Loucy (cell line): ENCODE data around the gene TAS2R41.

Source experiments
- H2AFZ ChIP-seq: fragments of 200-600 bp; sonication (generic); 2 replicates; pipeline ENCODE4 v1.6.0; 2016; ENCODE audit warnings: antibody characterized with exemption, mild to moderate bottlenecking, low read length, moderate library complexity
- H3F3A ChIP-seq: fragments of 200-600 bp; 2 replicates; pipeline ENCODE4 v1.6.0; 2016; ENCODE audit warnings: antibody characterized with exemption, low read depth, mild to moderate bottlenecking
- H3K27me3 ChIP-seq: fragments of 200-600 bp; sonication (generic); 2 replicates; pipeline ENCODE4 v1.6.1; 2014; ENCODE audit warnings: low read length, mild to moderate bottlenecking; ENCODE audit not compliant: insufficient read depth, poor library complexity, severe bottlenecking
- H3K36me3 ChIP-seq: fragments of 200-600 bp; sonication (generic); 2 replicates; pipeline ENCODE4 v1.6.1; 2016; ENCODE audit warnings: low read length; ENCODE audit not compliant: insufficient read depth
- H3K4me1 ChIP-seq: fragments of 200-600 bp; sonication (generic); 2 replicates; pipeline ENCODE4 v1.5.1; 2014; ENCODE audit warnings: low read length, mild to moderate bottlenecking; ENCODE audit not compliant: insufficient read depth, poor library complexity, severe bottlenecking
- H3K4me2 ChIP-seq: fragments of 200-600 bp; sonication (generic); 2 replicates; pipeline ENCODE4 v1.6.0; 2014; ENCODE audit warnings: antibody characterized with exemption, low read length, low read depth, mild to moderate bottlenecking; ENCODE audit not compliant: poor library complexity, severe bottlenecking
- H3K4me3 ChIP-seq: fragments of 200-600 bp; sonication (generic); 2 replicates; pipeline ENCODE4 v1.5.1; 2014; ENCODE audit warnings: low read length, mild to moderate bottlenecking, mixed read lengths; ENCODE audit not compliant: poor library complexity, severe bottlenecking
- H3K79me2 ChIP-seq: fragments of 200-600 bp; sonication (generic); 2 replicates; pipeline ENCODE4 v1.6.1; 2014; ENCODE audit warnings: low read length; ENCODE audit not compliant: insufficient read depth
- H3K9ac ChIP-seq: fragments of 200-600 bp; sonication (generic); 2 replicates; pipeline ENCODE4 v1.6.0; 2014; ENCODE audit warnings: mild to moderate bottlenecking, low read depth, low read length, moderate library complexity; ENCODE audit not compliant: poor library complexity, severe bottlenecking
- H3K9me2 ChIP-seq: fragments of 200-600 bp; sonication (generic); replicated peaks from 2 replicates; pipeline ENCODE4 v1.6.1; 2016; ENCODE audit warnings: low read depth, low read length, mixed read lengths
- H3K9me3 ChIP-seq: fragments of 200-600 bp; sonication (generic); 2 replicates; pipeline ENCODE4 v1.6.1; 2014; ENCODE audit warnings: mild to moderate bottlenecking, antibody characterized with exemption, low read length, low read depth; ENCODE audit not compliant: insufficient read depth
- H4K20me1 ChIP-seq: fragments of 200-600 bp; sonication (generic); 2 replicates; pipeline ENCODE4 v1.6.0; 2014; ENCODE audit warnings: antibody characterized with exemption, low read length, mild to moderate bottlenecking; ENCODE audit not compliant: insufficient read depth, poor library complexity, severe bottlenecking
- EZH2phosphoT487 ChIP-seq: fragments of 200-600 bp; IDR thresholded peaks from 2 replicates; pipeline ENCODE4 v1.6.1; 2018; ENCODE audit warnings: antibody characterized with exemption, mild to moderate bottlenecking, moderate library complexity, borderline replicate concordance
- TF ChIP-seq, protein P1 (sequence below): fragments of 200-600 bp; sonication (generic); conservative IDR thresholded peaks from 2 replicates; pipeline ENCODE4 v1.5.1; 2014; ENCODE audit warnings: mild to moderate bottlenecking, antibody characterized with exemption, low read length

Gene TAS2R41

DNA sequence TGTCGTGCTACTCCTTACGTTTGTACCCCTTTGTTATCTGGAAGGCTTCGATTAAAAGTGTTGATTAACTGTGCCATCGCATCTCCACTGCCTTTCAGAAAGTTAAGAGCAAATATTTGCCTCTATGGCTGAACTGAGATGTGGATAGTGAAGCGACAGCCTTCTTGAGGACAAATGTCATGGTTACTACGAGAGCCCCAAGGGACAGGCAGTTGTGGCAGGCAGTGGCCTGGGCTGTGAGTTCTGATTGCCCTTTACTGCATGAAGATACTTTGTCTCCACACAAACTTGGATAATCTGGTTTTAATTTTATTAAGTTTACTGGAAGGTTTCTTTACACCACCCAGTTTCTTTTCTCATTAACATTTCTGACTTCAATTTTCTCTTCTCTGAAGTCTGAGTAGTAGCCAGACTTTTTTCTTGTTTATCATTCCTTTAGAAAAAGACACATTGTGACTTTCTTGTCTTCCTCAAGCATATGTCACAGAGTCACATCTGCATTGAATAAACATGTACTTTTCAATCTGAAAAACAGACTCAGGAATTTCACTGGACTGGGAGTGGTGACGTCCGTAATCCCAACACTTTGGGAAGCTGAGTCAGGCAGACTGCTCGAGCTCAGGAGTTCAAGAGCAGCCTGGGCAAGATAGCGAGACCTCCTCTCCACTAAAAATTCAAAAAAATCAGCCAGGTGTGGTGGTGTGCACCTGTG, 1.5 kb downstream of the TAS2R41 start:
- Histone ChIP-seq H3K4me3 (no peak overlapping the region), H3F3A (no peaks in the 10 kb centered on the region), H4K20me1 (no peaks in the 10 kb centered on the region), H3K9ac (no peak overlapping the region), H3K9me3 (no peaks in the 10 kb centered on the region), H3K9me2 (no peaks in the 10 kb centered on the region), H3K27me3 (no peaks in the 10 kb centered on the region), H3K4me1 (peaks cover 8% of the 10 kb centered on the region), H3K36me3 (no peaks in the 10 kb centered on the region), H2AFZ (no peak overlapping the region), H3K79me2 (no peaks in the 10 kb centered on the region), H3K4me2 (no peak overlapping the region)
- no peak for TF ChIP-seq EZH2phosphoT487
- TF ChIP-seq, protein P1, sequence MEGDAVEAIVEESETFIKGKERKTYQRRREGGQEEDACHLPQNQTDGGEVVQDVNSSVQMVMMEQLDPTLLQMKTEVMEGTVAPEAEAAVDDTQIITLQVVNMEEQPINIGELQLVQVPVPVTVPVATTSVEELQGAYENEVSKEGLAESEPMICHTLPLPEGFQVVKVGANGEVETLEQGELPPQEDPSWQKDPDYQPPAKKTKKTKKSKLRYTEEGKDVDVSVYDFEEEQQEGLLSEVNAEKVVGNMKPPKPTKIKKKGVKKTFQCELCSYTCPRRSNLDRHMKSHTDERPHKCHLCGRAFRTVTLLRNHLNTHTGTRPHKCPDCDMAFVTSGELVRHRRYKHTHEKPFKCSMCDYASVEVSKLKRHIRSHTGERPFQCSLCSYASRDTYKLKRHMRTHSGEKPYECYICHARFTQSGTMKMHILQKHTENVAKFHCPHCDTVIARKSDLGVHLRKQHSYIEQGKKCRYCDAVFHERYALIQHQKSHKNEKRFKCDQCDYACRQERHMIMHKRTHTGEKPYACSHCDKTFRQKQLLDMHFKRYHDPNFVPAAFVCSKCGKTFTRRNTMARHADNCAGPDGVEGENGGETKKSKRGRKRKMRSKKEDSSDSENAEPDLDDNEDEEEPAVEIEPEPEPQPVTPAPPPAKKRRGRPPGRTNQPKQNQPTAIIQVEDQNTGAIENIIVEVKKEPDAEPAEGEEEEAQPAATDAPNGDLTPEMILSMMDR = no peak

DNA sequence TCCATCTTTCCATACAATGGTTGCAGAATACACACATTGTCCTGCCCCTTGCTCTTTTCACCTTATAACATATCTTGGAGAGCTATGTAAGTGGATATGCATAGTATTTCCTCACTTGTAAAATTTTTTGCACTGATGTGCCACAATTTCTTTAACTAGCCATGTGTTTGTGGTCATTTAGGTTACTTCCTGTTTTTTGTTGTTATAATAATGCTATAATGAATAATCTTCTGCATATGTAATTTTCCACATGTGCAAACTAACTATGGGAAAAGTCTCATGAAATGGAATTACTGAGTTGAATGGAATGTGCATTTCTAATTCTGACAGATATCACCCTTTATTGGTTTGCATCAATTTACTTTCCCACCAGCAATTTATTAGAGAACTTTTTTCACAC, 2.8 kb downstream of the TAS2R41 start:
- Histone ChIP-seq H3K9me2 (no peaks in the 10 kb centered on the region), H3K9ac (no peak overlapping the region), H3K36me3 (no peaks in the 10 kb centered on the region), H3K9me3 (no peaks in the 10 kb centered on the region), H2AFZ (no peak overlapping the region), H3K4me1 (peaks cover 8% of the 10 kb centered on the region), H3K79me2 (no peaks in the 10 kb centered on the region), H3K4me2 (no peak overlapping the region), H3F3A (no peaks in the 10 kb centered on the region), H3K4me3 (no peak overlapping the region), H4K20me1 (no peaks in the 10 kb centered on the region), H3K27me3 (no peaks in the 10 kb centered on the region)
- TF ChIP-seq EZH2phosphoT487 = no peak
- TF ChIP-seq, protein P1 = no peak

DNA sequence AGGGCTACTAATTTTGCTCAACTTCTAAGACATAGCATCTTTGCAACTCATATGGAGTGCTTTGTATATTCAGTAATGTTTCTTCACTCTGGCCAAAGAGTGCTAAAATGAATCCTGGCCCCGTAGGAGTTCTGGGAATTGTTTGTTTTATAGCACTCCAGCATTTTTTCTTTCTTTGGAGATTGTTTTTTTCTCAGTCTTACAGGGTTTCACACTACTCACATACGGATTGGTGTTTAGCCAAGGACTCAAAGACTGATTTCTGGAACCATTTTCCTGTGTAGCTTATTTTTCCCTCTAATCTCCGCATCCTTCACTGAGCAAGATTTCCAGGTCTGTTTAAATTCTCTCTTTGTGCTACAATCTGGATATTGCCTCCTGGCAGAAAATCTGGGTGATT, 6.4 kb downstream of the TAS2R41 start:
- no peaks in the 10 kb centered on the region for H3F3A ChIP-seq
- H3K4me1 ChIP-seq = peaks cover 8% of the 10 kb centered on the region
- no peak for TF ChIP-seq EZH2phosphoT487
- TF ChIP-seq, protein P1 = no peak
- H3K9ac ChIP-seq = no peak overlapping the region
- H3K4me3 ChIP-seq = no peak overlapping the region
- H2AFZ ChIP-seq = no peak overlapping the region
- H3K9me2 ChIP-seq = no peaks in the 10 kb centered on the region
- H3K36me3 ChIP-seq = no peaks in the 10 kb centered on the region
- no peaks in the 10 kb centered on the region for H3K27me3 ChIP-seq
- H4K20me1 ChIP-seq = no peaks in the 10 kb centered on the region
- H3K79me2 ChIP-seq = no peaks in the 10 kb centered on the region
- no peak overlapping the region for H3K4me2 ChIP-seq
- H3K9me3 ChIP-seq = no peaks in the 10 kb centered on the region
